T-cell (primary cell): ENCODE data around the gene SORCS1. TPM values are rescaled to one million over a fixed set of nuclear protein-coding genes. Genes with fewer than 3 reads are reported as not detected.

ENCODE experiments used
- ATAC-seq, 4 experiments: fragments of 200-7000 bp in 3 of 4; fragments of 150-1000 bp in 1 of 4; cut with Tn5 transposase; replicated peaks in 1 of 4; 1 replicate in 3 of 4; 2 replicates in 1 of 4; pipeline ENCODE4 v1.10.0; 2021; ENCODE audit warnings: moderate library complexity in 3 of 4, mild to moderate bottlenecking in 2 of 4, moderate number of reproducible peaks in 1 of 4
- CTCF ChIA-PET, 2 donors: fragments of 300-600 bp; sonication (Branson Sonifier 250); formaldehyde crosslinking; loops; one replicate each; lab custom pipeline; 2022; ENCODE audit warnings: antibody characterized with exemption in 2 of 2; lab: Charles Lee
- POLR2A ChIA-PET, 2 donors: fragments of 300-600 bp; sonication (Branson Sonifier 250); formaldehyde crosslinking; loops; one replicate each; lab custom pipeline; 2022; ENCODE audit warnings: antibody characterized with exemption in 2 of 2; lab: Charles Lee
- DNase-seq, 35 experiments: peaks; one replicate each; pipeline versions ENCODE4 v3.0.0 to v3.0.0-alpha.2; 2013 to 2023
- H3K27ac ChIP-seq: one replicate; pipeline ENCODE4 v1.5.1; 2013; ENCODE audit warnings: low read length
- H3K27me3 ChIP-seq, 2 experiments: replicated peaks in 1 of 2; 1 replicate in 1 of 2; 2 replicates in 1 of 2; pipeline versions ENCODE4 v1.6.1 to v1.7.0; 2013; ENCODE audit warnings: low read length in 1 of 2, mixed read lengths in 1 of 2; ENCODE audit not compliant: control insufficient read depth in 2 of 2, insufficient read depth in 2 of 2; ENCODE audit errors: extremely low read depth in 1 of 2
- H3K36me3 ChIP-seq, 2 donors: 1 replicate in 1 of 2; 2 replicates in 1 of 2; pipeline versions ENCODE4 v1.6.1 to v1.7.0; 2013; ENCODE audit warnings: low read length in 1 of 2; ENCODE audit not compliant: control insufficient read depth in 2 of 2, insufficient read depth in 1 of 2; ENCODE audit errors: extremely low read depth in 1 of 2
- H3K4me1 ChIP-seq, 2 experiments: 1 replicate in 1 of 2; 2 replicates in 1 of 2; pipeline versions ENCODE4 v1.6.1 to v1.7.0; 2013; ENCODE audit warnings: low read length in 2 of 2, mixed read lengths in 1 of 2; ENCODE audit not compliant: insufficient read depth in 2 of 2, control insufficient read depth in 1 of 2; ENCODE audit errors: extremely low read depth in 1 of 2
- H3K4me3 ChIP-seq, 2 donors: 1 replicate in 1 of 2; 2 replicates in 1 of 2; pipeline versions ENCODE4 v1.5.1 to v1.7.0; 2013; ENCODE audit warnings: mild to moderate bottlenecking in 2 of 2, low read length in 1 of 2, moderate library complexity in 1 of 2; ENCODE audit not compliant: control insufficient read depth in 1 of 2; ENCODE audit errors: extremely low read depth in 1 of 2
- H3K9me3 ChIP-seq: 2 replicates; pipeline ENCODE4 v1.7.0; 2013
- H3K27ac Mint-ChIP-seq, 2 donors: one replicate each; pipeline ENCODE4 v1.8.0; 2020 to 2021; ENCODE audit warnings: mild to moderate bottlenecking in 2 of 2, mixed read lengths in 2 of 2
- H3K27me3 Mint-ChIP-seq, 2 donors: one replicate each; pipeline ENCODE4 v1.8.0; 2021 to 2022; ENCODE audit warnings: mixed read lengths in 2 of 2
- H3K36me3 Mint-ChIP-seq: one replicate; pipeline ENCODE4 v1.8.0; 2021; ENCODE audit warnings: mixed read lengths
- H3K4me1 Mint-ChIP-seq, 3 donors: one replicate each; pipeline ENCODE4 v1.8.0; 2020 to 2022; ENCODE audit warnings: mixed read lengths in 3 of 3, mild to moderate bottlenecking in 1 of 3
- H3K4me3 Mint-ChIP-seq, 3 donors: one replicate each; pipeline ENCODE4 v1.8.0; 2020 to 2022; ENCODE audit warnings: mild to moderate bottlenecking in 3 of 3, mixed read lengths in 3 of 3, moderate library complexity in 3 of 3
- H3K9me3 Mint-ChIP-seq, 3 donors: one replicate each; pipeline ENCODE4 v1.8.0; 2020 to 2022; ENCODE audit warnings: mixed read lengths in 3 of 3
- WGBS: methylation state at CpG from one replicate; pipeline ENCODE4 v1.1.5; 2013; ENCODE audit warnings: missing lambda C conversion rate; ENCODE audit not compliant: insufficient coverage; 5-methylcytosine and 5-hydroxymethylcytosine counted together
- total RNA-seq, 35 experiments: library from RNA in 6 of 35; stranded (reverse) in 6 of 35; fragments of 120-200 nt in 1 of 35; gene quantifications; one replicate each; pipeline versions ENCODE4 v1.2.1 to v1.2.4 and lab custom pipeline; 2013 to 2026

The SORCS1 gene
- total RNA-seq, 5 donors from 2014 or later (not counting 1 experiment from before 2014, with no cell fraction given) = not detected

DNA sequence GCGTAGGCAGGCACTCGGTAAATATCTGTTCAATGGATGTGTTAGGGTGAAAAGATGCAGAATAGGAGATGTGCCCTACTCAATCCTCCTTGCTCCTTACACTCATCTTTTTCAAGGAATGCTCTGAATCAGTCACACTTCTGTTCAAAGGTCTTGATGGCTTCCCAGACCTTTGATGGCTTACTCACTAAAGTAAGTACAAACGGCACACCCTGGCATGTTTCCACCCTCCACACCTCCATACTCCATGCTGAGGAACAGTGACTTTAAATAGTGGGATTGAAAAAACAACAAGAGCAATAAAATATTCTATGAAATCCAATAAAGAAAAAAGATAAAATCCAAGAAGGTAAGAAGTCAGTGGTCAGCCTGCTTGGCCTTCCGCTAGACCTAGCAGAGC lies 569.2 kb downstream of the SORCS1 start:
- POLR2A ChIA-PET = no interaction called here
- WGBS = 100% methylated on average over 1 of the region's 4 CpGs
- H3K27me3 ChIP-seq = no peaks in the 10 kb centered on the region

DNA sequence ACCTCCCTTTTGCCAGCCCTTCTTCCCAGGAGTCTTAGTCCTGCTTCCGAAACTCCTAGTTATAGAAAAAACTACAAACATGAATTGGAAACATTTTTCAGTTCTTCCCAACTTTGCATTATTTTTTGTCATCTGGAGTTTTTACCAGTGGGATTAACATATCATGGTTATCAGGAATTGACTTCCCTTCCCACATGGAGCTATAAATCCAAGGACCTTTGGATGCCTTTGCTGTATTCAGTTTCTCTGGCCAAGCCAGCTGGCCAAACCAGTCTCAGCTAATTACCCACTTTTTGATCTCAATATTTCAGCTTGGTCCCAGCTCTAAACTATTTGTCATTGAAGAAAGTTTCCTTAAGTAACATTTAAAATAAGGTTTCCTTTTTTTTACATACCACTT lies 570.6 kb downstream of the SORCS1 start:
- DNase-seq = no peak
- peaks cover 0 to 15% (median 3%) of the 10 kb centered on the region in 3 donors for H3K9me3 Mint-ChIP-seq
- CTCF ChIA-PET = no interaction called here
- H3K4me3 ChIP-seq = no peak overlapping the region
- H3K4me1 ChIP-seq = no peaks in the 10 kb centered on the region
- no peak overlapping the region for H3K4me3 Mint-ChIP-seq
- H3K27me3 Mint-ChIP-seq = no peaks in the 10 kb centered on the region
- ATAC-seq = no peak
- no peaks in the 10 kb centered on the region for H3K36me3 Mint-ChIP-seq
- no peaks in the 10 kb centered on the region for H3K4me1 Mint-ChIP-seq
- H3K27ac Mint-ChIP-seq = no peak overlapping the region
- H3K27ac ChIP-seq = no peak overlapping the region
- no peaks in the 10 kb centered on the region for H3K36me3 ChIP-seq
- POLR2A ChIA-PET = no interaction called here
- H3K9me3 ChIP-seq = no peaks in the 10 kb centered on the region
- no CpG with 5 or more reads among the region's 1 CpG for WGBS
- H3K27me3 ChIP-seq = no peaks in the 10 kb centered on the region

More for the DNA sequence above, 569.2 kb downstream of the SORCS1 start:
- Histone ChIP-seq H3K4me3 (no peak overlapping the region), H3K9me3 (no peaks in the 10 kb centered on the region), H3K36me3 (no peaks in the 10 kb centered on the region), H3K27ac (no peak overlapping the region), H3K4me1 (no peaks in the 10 kb centered on the region)
- H3K4me3 Mint-ChIP-seq = no peak overlapping the region
- H3K27me3 Mint-ChIP-seq = no peaks in the 10 kb centered on the region
- H3K9me3 Mint-ChIP-seq = peaks cover 0 to 8% (median under 1%) of the 10 kb centered on the region in 3 donors
- no peaks in the 10 kb centered on the region for H3K36me3 Mint-ChIP-seq
- DNase-seq = no peak
- ATAC-seq = no peak
- H3K27ac Mint-ChIP-seq = no peak overlapping the region
- no peaks in the 10 kb centered on the region for H3K4me1 Mint-ChIP-seq
- CTCF ChIA-PET = no interaction called here

DNA sequence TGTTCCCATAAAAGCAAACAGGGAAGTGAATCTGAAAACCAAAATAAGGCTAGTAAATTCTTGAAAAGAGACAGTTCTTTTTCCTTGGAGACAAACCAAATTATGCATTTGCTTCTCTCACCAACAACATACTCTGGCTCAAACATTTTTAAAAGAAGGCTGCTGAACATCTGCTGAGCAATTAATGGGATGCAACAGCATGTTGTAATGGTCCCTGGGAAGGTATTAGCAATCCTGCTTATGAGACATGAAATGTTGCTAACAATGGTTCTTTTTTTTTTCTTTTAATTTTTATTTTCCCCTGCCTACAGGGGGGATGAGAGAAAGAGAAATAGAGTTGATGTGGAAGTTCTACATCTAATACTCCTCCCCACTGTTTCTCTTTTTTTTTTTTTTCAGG lies 572.1 kb downstream of the SORCS1 start:
- no peak overlapping the region for H3K4me3 ChIP-seq
- no peak overlapping the region for H3K27ac ChIP-seq
- CTCF ChIA-PET = no interaction called here
- H3K27me3 ChIP-seq = no peaks in the 10 kb centered on the region
- H3K4me1 ChIP-seq = no peaks in the 10 kb centered on the region
- no peak for DNase-seq
- no peaks in the 10 kb centered on the region for H3K9me3 ChIP-seq
- no peaks in the 10 kb centered on the region for H3K36me3 ChIP-seq
- POLR2A ChIA-PET = no interaction called here
- Mint-ChIP-seq H3K36me3 (no peaks in the 10 kb centered on the region), H3K9me3 (peaks cover 2 to 15% (median 3%) of the 10 kb centered on the region in 3 donors), H3K27me3 (no peaks in the 10 kb centered on the region), H3K27ac (no peak overlapping the region), H3K4me1 (no peaks in the 10 kb centered on the region), H3K4me3 (no peak overlapping the region)
- ATAC-seq = no peak

DNA sequence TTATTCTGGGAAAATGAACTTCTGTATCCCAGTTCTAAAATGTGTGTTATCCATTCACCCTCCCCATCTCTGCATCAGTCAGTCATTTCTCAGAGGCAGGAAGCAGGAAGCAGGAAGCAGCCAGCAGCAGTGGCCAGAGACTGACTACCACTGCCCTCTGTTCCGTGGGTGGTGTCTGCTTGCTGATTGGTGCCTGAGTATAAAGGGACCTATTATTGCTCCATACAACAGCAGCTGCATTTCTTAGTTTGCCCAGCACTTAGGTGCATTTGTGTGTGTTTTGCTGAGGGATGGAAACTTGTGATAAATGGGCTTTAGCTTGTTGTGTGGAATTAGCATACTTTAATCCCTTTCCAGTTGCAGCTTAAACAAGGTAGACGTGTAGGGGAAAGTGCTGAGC lies 582.2 kb downstream of the SORCS1 start:
- no peaks in the 10 kb centered on the region for H3K36me3 ChIP-seq
- Mint-ChIP-seq H3K27ac (no peak overlapping the region), H3K4me1 (no peaks in the 10 kb centered on the region), H3K36me3 (no peaks in the 10 kb centered on the region), H3K4me3 (no peak overlapping the region), H3K27me3 (no peaks in the 10 kb centered on the region), H3K9me3 (peaks cover 3 to 8% (median 5%) of the 10 kb centered on the region in 3 donors)
- H3K27ac ChIP-seq = no peak overlapping the region
- no peaks in the 10 kb centered on the region for H3K27me3 ChIP-seq
- no peak for DNase-seq
- H3K4me3 ChIP-seq = no peak overlapping the region
- no peaks in the 10 kb centered on the region for H3K4me1 ChIP-seq
- ChIA-PET CTCF (no interaction called here), POLR2A (no interaction called here)
- no peaks in the 10 kb centered on the region for H3K9me3 ChIP-seq
- no CpG with 5 or more reads among the region's 2 CpGs for WGBS
- ATAC-seq = no peak

DNA sequence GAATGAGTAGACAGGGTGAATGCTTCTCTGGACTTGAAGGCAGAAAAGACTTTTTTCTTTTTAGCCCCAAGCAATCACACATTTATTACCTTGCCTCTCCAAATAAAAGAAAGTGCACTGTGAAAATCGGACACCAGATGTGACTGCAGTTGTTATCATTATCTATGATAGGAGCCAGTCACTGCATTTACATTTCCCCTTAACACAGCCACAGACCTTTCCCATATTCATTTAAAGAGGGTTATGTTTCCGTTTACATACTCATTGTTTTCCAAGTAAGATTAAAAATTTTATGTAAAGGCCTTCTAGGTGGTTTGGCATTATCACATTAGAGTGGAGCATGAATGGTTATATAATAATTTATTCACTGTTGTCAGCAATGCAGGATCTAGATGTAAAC lies 586.8 kb downstream of the SORCS1 start:
- Histone ChIP-seq H3K4me3 (no peak overlapping the region), H3K27me3 (no peaks in the 10 kb centered on the region), H3K27ac (no peak overlapping the region), H3K36me3 (no peaks in the 10 kb centered on the region), H3K4me1 (no peaks in the 10 kb centered on the region), H3K9me3 (no peaks in the 10 kb centered on the region)
- no CpG with 5 or more reads among the region's 2 CpGs for WGBS
- ATAC-seq = no peak
- CTCF ChIA-PET = no interaction called here
- H3K4me3 Mint-ChIP-seq = no peak overlapping the region
- H3K36me3 Mint-ChIP-seq = no peaks in the 10 kb centered on the region
- no peak for DNase-seq
- no peaks in the 10 kb centered on the region for H3K27me3 Mint-ChIP-seq
- POLR2A ChIA-PET = no interaction called here
- no peak overlapping the region for H3K27ac Mint-ChIP-seq
- H3K4me1 Mint-ChIP-seq = no peaks in the 10 kb centered on the region
- H3K9me3 Mint-ChIP-seq = peaks cover 0 to 3% (median 0%) of the 10 kb centered on the region in 3 donors

DNA sequence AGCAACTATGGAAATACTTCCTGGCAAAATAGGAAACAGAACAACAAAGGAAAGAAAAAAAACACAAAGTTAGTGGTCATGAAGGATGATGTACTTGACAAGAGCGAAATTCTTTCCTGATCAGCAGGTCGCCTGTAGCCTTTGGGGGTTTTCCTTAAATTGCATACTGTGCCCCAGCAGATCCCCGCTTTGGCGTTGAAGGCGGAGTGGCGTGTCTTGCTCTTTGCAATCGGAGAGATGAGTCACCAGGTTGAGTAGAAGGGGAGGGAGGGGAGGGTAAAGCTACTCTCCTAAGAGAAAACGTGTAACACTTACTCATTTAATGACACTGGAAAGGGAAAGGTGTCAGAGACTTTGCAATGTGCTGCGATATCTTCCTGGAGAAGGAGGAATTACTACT lies 587.2 kb downstream of the SORCS1 start:
- no peak overlapping the region for H3K4me3 Mint-ChIP-seq

DNA sequence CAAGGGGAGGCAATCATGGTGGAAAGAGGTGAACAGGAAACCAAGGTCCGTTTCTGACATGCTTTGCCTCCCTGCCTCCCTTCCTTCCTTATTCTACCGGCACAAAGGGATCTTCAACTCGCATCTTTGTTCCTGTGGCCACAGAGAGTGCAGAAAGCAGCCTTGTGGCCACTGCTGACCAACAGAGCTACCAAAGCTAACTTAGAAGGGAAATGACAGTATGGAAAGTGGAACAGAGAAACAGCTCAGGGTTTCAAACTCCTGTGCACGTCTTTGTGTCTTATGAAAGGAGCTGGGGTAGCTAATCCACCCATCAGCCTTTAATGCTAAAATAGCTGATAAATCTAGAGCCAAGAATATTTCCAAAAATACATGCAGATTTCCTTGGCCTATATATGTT lies 588.0 kb downstream of the SORCS1 start:
- no peaks in the 10 kb centered on the region for H3K4me1 ChIP-seq
- Mint-ChIP-seq H3K4me3 (no peak overlapping the region), H3K9me3 (peaks cover 0 to 3% (median 0%) of the 10 kb centered on the region in 3 donors), H3K4me1 (no peaks in the 10 kb centered on the region), H3K27me3 (no peaks in the 10 kb centered on the region), H3K36me3 (no peaks in the 10 kb centered on the region), H3K27ac (no peak overlapping the region)
- no peaks in the 10 kb centered on the region for H3K36me3 ChIP-seq
- no peak overlapping the region for H3K4me3 ChIP-seq
- ChIA-PET CTCF (no interaction called here), POLR2A (no interaction called here)
- no peak overlapping the region for H3K27ac ChIP-seq
- DNase-seq (no peak), ATAC-seq (no peak)
- no CpG with 5 or more reads among the region's 4 CpGs for WGBS
- no peaks in the 10 kb centered on the region for H3K9me3 ChIP-seq
- H3K27me3 ChIP-seq = no peaks in the 10 kb centered on the region

More for the DNA sequence above, 587.2 kb downstream of the SORCS1 start:
- CTCF ChIA-PET = no interaction called here
- Histone ChIP-seq H3K27ac (no peak overlapping the region), H3K4me1 (no peaks in the 10 kb centered on the region), H3K9me3 (no peaks in the 10 kb centered on the region), H3K27me3 (no peaks in the 10 kb centered on the region), H3K36me3 (no peaks in the 10 kb centered on the region), H3K4me3 (no peak overlapping the region)
- Mint-ChIP-seq H3K36me3 (no peaks in the 10 kb centered on the region), H3K27me3 (no peaks in the 10 kb centered on the region), H3K9me3 (peaks cover 0 to 3% (median 0%) of the 10 kb centered on the region in 3 donors), H3K27ac (no peak overlapping the region), H3K4me1 (no peaks in the 10 kb centered on the region)
- DNase-seq (no peak), ATAC-seq (no peak)
- 83% methylated on average over 5 of the region's 9 CpGs for WGBS
- POLR2A ChIA-PET = no interaction called here
